ENCODE measurements around the gene TTC33.

DNA sequence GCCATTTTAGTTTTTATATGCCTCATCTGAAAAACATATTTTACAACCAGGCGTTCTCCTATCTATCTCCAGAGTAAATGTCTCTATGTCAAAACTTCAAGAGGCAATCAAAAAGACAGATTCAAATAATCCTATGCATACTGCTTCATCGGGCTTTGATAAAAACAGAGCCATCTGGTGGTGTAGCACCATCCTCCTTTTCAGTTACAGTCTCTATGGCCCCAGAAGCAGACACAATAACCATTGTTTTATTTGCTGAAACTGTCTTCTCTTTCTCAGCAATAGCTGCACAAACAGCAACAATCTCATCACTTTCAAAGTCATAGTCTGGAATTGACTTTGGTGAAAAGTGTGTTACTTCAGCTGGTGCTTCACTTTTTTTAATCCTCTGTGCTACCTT, 39.8 kb downstream of the TTC33 start:
- TF ChIP-seq, protein P1, sequence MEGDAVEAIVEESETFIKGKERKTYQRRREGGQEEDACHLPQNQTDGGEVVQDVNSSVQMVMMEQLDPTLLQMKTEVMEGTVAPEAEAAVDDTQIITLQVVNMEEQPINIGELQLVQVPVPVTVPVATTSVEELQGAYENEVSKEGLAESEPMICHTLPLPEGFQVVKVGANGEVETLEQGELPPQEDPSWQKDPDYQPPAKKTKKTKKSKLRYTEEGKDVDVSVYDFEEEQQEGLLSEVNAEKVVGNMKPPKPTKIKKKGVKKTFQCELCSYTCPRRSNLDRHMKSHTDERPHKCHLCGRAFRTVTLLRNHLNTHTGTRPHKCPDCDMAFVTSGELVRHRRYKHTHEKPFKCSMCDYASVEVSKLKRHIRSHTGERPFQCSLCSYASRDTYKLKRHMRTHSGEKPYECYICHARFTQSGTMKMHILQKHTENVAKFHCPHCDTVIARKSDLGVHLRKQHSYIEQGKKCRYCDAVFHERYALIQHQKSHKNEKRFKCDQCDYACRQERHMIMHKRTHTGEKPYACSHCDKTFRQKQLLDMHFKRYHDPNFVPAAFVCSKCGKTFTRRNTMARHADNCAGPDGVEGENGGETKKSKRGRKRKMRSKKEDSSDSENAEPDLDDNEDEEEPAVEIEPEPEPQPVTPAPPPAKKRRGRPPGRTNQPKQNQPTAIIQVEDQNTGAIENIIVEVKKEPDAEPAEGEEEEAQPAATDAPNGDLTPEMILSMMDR (conservative IDR thresholded peaks at IDR 0.05; ENCODE audit: low read depth, low read length), result 0 out of 2 replicates have a peak, but pooled peaks have one; percentile 15
- TF ChIP-seq POLR2A (IDR thresholded peaks at IDR 0.05; ENCODE audit: low read depth, low read length), result no peak
- TF ChIP-seq RFX5 (IDR thresholded peaks at IDR 0.05; ENCODE audit: low read depth, low read length), result no peak
- no peak for TF ChIP-seq MXI1 (IDR thresholded peaks at IDR 0.05; ENCODE audit: borderline replicate concordance, low read depth, low read length)
- TF ChIP-seq RAD21 (IDR thresholded peaks at IDR 0.05; ENCODE audit: low read length), result no peak
- TF ChIP-seq MAFK (IDR thresholded peaks at IDR 0.05; ENCODE audit: low read depth, low read length), result no peak
- TF ChIP-seq RCOR1 (IDR thresholded peaks at IDR 0.05; ENCODE audit: insufficient replicate concordance, low read length), result no peak
- TF ChIP-seq SMC3 (IDR thresholded peaks at IDR 0.05; ENCODE audit: low read depth, low read length), result no peak
- no peak for TF ChIP-seq CHD1 (IDR thresholded peaks at IDR 0.05; ENCODE audit: low read depth, low read length)
- no peak for TF ChIP-seq NFE2L2 (IDR thresholded peaks at IDR 0.05; ENCODE audit: low read depth, low read length)
- TF ChIP-seq CEBPB (IDR thresholded peaks at IDR 0.05; ENCODE audit: low read depth, low read length), result no peak
- TF ChIP-seq, protein P2, sequence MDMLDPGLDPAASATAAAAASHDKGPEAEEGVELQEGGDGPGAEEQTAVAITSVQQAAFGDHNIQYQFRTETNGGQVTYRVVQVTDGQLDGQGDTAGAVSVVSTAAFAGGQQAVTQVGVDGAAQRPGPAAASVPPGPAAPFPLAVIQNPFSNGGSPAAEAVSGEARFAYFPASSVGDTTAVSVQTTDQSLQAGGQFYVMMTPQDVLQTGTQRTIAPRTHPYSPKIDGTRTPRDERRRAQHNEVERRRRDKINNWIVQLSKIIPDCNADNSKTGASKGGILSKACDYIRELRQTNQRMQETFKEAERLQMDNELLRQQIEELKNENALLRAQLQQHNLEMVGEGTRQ (IDR thresholded peaks at IDR 0.05; ENCODE audit: low read depth, low read length), result no peak
- TF ChIP-seq, protein P3, sequence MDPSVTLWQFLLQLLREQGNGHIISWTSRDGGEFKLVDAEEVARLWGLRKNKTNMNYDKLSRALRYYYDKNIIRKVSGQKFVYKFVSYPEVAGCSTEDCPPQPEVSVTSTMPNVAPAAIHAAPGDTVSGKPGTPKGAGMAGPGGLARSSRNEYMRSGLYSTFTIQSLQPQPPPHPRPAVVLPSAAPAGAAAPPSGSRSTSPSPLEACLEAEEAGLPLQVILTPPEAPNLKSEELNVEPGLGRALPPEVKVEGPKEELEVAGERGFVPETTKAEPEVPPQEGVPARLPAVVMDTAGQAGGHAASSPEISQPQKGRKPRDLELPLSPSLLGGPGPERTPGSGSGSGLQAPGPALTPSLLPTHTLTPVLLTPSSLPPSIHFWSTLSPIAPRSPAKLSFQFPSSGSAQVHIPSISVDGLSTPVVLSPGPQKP (IDR thresholded peaks at IDR 0.05; ENCODE audit: borderline replicate concordance, low read depth, low read length), result no peak

Measured in IMR-90 (cell line).